ENCODE results near the gene IPO13.

DNA sequence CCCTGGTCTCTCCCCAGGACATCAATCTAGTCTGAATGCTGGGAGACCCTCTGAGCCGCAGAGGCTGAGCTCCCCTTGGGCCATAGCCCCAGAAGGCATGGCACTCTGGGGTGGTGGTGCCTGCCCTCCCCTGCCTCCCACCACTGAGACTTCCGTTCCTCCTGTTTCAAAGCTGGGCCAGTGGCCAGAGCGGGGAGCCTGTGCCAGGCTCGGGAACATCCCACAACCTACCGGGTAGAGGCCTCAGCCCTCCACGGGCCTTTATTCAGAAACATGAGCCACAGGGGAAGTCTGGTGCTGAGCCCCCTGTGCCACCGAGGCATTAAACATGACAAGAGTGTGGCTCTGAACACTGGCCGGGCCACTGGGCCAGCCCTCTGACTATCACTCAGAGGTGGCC, 52.7 kb downstream of the IPO13 start:
- TF ChIP-seq, protein P1, sequence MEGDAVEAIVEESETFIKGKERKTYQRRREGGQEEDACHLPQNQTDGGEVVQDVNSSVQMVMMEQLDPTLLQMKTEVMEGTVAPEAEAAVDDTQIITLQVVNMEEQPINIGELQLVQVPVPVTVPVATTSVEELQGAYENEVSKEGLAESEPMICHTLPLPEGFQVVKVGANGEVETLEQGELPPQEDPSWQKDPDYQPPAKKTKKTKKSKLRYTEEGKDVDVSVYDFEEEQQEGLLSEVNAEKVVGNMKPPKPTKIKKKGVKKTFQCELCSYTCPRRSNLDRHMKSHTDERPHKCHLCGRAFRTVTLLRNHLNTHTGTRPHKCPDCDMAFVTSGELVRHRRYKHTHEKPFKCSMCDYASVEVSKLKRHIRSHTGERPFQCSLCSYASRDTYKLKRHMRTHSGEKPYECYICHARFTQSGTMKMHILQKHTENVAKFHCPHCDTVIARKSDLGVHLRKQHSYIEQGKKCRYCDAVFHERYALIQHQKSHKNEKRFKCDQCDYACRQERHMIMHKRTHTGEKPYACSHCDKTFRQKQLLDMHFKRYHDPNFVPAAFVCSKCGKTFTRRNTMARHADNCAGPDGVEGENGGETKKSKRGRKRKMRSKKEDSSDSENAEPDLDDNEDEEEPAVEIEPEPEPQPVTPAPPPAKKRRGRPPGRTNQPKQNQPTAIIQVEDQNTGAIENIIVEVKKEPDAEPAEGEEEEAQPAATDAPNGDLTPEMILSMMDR (IDR thresholded peaks at IDR 0.05), result no peak
- TF ChIP-seq NFIC (IDR thresholded peaks at IDR 0.05; ENCODE audit: borderline replicate concordance) (no peak), YY1 (IDR thresholded peaks at IDR 0.05; ENCODE audit: low read depth) (no peak), RAD21 (IDR thresholded peaks at IDR 0.05; ENCODE audit: low read length) (no peak), EZH2phosphoT487 (IDR thresholded peaks at IDR 0.05; ENCODE audit: borderline replicate concordance, low read depth) (no peak)

Measured in SK-N-SH (cell line).